HG02840 (cell line): Measurements from ENCODE around the gene FOSL1.

Experiments
- ATAC-seq: cut with Tn5 transposase; IDR thresholded peaks from one replicate; pipeline ENCODE4 v1.9.1; 2021; ENCODE audit warnings: mild to moderate bottlenecking, moderate library complexity, moderate number of reproducible peaks; ENCODE audit not compliant: unreplicated experiment, low FRiP score

FOSL1 gene

GRCh38 chr11:65865550-65866172 lies 34.5 kb downstream of the FOSL1 start:
- ATAC-seq: no peak

- ATAC-seq: no peak
These were observed 35.3 kb downstream of the FOSL1 start for GRCh38 chr11:65864706-65865471.

GRCh38 chr11:65863889-65864705 lies 36.1 kb downstream of the FOSL1 start:
- no peak for ATAC-seq

- no peak for ATAC-seq
These were observed 37.0 kb downstream of the FOSL1 start for GRCh38 chr11:65862941-65863888.

GRCh38 chr11:65862191-65862735 lies 37.9 kb downstream of the FOSL1 start:
- no peak for ATAC-seq

- no peak for ATAC-seq
These were observed 38.5 kb downstream of the FOSL1 start for GRCh38 chr11:65861533-65862183.

- no peak for ATAC-seq
These were observed 39.1 kb downstream of the FOSL1 start for GRCh38 chr11:65861165-65861505.

- peak; percentile 22 for ATAC-seq
These were observed 39.7 kb downstream of the FOSL1 start, which contains the start of gene MUS81 for GRCh38 chr11:65860278-65861164. MUS81 (plus strand) TSS chr11:65860433; CDS start chr11:65860754, 321 bp downstream.

- ATAC-seq: no peak
These were observed 40.3 kb downstream of the FOSL1 start for GRCh38 chr11:65859812-65860277.

- peak; percentile 38 for ATAC-seq
These were observed 40.9 kb downstream of the FOSL1 start for GRCh38 chr11:65859095-65859811.

- ATAC-seq: no peak
These were observed 41.5 kb downstream of the FOSL1 start for GRCh38 chr11:65858681-65859087.

GRCh38 chr11:65857853-65858680 lies 42.1 kb downstream of the FOSL1 start, which contains the start of gene CFL1:
CFL1 (minus strand) TSS chr11:65858180; CDS start chr11:65858099, 81 bp downstream.
- ATAC-seq: peak; percentile 45

- ATAC-seq: peak; percentile 8
These were observed 42.7 kb downstream of the FOSL1 start for GRCh38 chr11:65857500-65857852.

- peak; percentile 33 for ATAC-seq
These were observed 43.3 kb downstream of the FOSL1 start for GRCh38 chr11:65856689-65857499.

GRCh38 chr11:65855927-65856363 lies 44.2 kb downstream of the FOSL1 start:
- no peak for ATAC-seq
